NCI-H1417 (cell line): ENCODE data around the gene TTC3.
A peak's percentile ranks its signal among the peaks of the same experiment; 100 is the strongest.

Experiments
- DNase-seq, 3 experiments: peaks; one replicate each; lab custom pipeline; 2025; lab: John Stamatoyannopoulos, UW

Gene TTC3

GRCh38 chr21:37146320-37147235 lies 73.5 kb downstream of the TTC3 start:
- no peak for DNase-seq

- no peak for DNase-seq
Observed at GRCh38 chr21:37149411-37149810, 76.4 kb downstream of the TTC3 start.

- no peak for DNase-seq
Observed at GRCh38 chr21:37153196-37153934, 80.3 kb downstream of the TTC3 start.

- no peak for DNase-seq
Observed at GRCh38 chr21:37153935-37154350, 80.9 kb downstream of the TTC3 start.

- DNase-seq: no peak
Observed at GRCh38 chr21:37155186-37155585, 82.1 kb downstream of the TTC3 start.

GRCh38 chr21:37157938-37158337 lies 84.9 kb downstream of the TTC3 start:
- DNase-seq: no peak

GRCh38 chr21:37159053-37159776 lies 86.2 kb downstream of the TTC3 start:
- no peak for DNase-seq

GRCh38 chr21:37159949-37160348 lies 86.9 kb downstream of the TTC3 start:
- DNase-seq: no peak

- no peak for DNase-seq
Observed at GRCh38 chr21:37164742-37165141, 91.7 kb downstream of the TTC3 start.

GRCh38 chr21:37165586-37165985 lies 92.5 kb downstream of the TTC3 start:
- no peak for DNase-seq

GRCh38 chr21:37166733-37167132 lies 93.7 kb downstream of the TTC3 start:
- peak in 1 of 3 experiments; percentile 49 for DNase-seq

GRCh38 chr21:37168666-37169065 lies 95.6 kb downstream of the TTC3 start:
- no peak for DNase-seq

- DNase-seq: no peak
Observed at GRCh38 chr21:37172646-37173045, 99.6 kb downstream of the TTC3 start.

- no peak for DNase-seq
Observed at GRCh38 chr21:37176716-37177115, 103.7 kb downstream of the TTC3 start.

- DNase-seq: no peak
Observed at GRCh38 chr21:37181059-37181458, 108.0 kb downstream of the TTC3 start.

GRCh38 chr21:37182222-37182621 lies 109.2 kb downstream of the TTC3 start:
- no peak for DNase-seq

- no peak for DNase-seq
Observed at GRCh38 chr21:37183749-37184148, 110.7 kb downstream of the TTC3 start.

GRCh38 chr21:37184784-37185593 lies 111.9 kb downstream of the TTC3 start:
- DNase-seq: no peak

GRCh38 chr21:37186983-37187382 lies 113.9 kb downstream of the TTC3 start:
- DNase-seq: no peak

- DNase-seq: no peak
Observed at GRCh38 chr21:37188825-37189224, 115.8 kb downstream of the TTC3 start.

- no peak for DNase-seq
Observed at GRCh38 chr21:37192019-37192418, 119.0 kb downstream of the TTC3 start.

GRCh38 chr21:37193006-37193405 lies 120.0 kb downstream of the TTC3 start:
- no peak for DNase-seq
